ENCODE data around the gene ANKK1.

- TF ChIP-seq POLR2A (IDR thresholded peaks at IDR 0.05) (no peak), EP300 (IDR thresholded peaks at IDR 0.05) (no peak), CTCF (IDR thresholded peaks at IDR 0.05) (no peak)
Observed at GRCh38 chr11:113351068-113351450, 36.5 kb upstream of the ANKK1 start.
